Natural killer cell (primary cell): ENCODE results near the gene UPP1. TPM values are rescaled to one million over a fixed set of nuclear protein-coding genes. Genes with fewer than 3 reads are reported as not detected.

Source experiments
- ATAC-seq, 3 donors: fragments of 150-1000 bp in 2 of 3; fragments of 200-7000 bp in 1 of 3; cut with Tn5 transposase; 1 replicate in 1 of 3; 2 replicates in 2 of 3; pipeline ENCODE4 v1.10.0; 2021; ENCODE audit warnings: mild to moderate bottlenecking in 2 of 3, moderate library complexity in 2 of 3
- DNase-seq, 2 donors: peaks; one replicate each; pipeline versions ENCODE4 v3.0.0 to v3.0.0-alpha.2; 2013 to 2021; ENCODE audit warnings: mixed read lengths in 1 of 2
- H3K27ac ChIP-seq: one replicate; pipeline ENCODE4 v1.5.1; 2013; ENCODE audit warnings: mild to moderate bottlenecking, low read length
- H3K27me3 ChIP-seq: one replicate; pipeline ENCODE4 v1.6.1; 2013; ENCODE audit warnings: low read length; ENCODE audit not compliant: control insufficient read depth, insufficient read depth
- H3K36me3 ChIP-seq: one replicate; pipeline ENCODE4 v1.6.1; 2013; ENCODE audit warnings: low read length; ENCODE audit not compliant: control insufficient read depth, insufficient read depth
- H3K4me1 ChIP-seq: one replicate; pipeline ENCODE4 v1.6.1; 2013; ENCODE audit warnings: low read length; ENCODE audit not compliant: control insufficient read depth, insufficient read depth
- H3K4me3 ChIP-seq: one replicate; pipeline ENCODE4 v1.5.1; 2013; ENCODE audit warnings: low read length
- H3K9me3 ChIP-seq: one replicate; pipeline ENCODE4 v1.6.1; 2013; ENCODE audit warnings: low read length; ENCODE audit not compliant: control insufficient read depth, insufficient read depth
- H3K27ac Mint-ChIP-seq, 2 donors: one replicate each; pipeline ENCODE4 v1.8.0; 2022; ENCODE audit warnings: mild to moderate bottlenecking in 2 of 2, mixed read lengths in 2 of 2, moderate library complexity in 1 of 2
- H3K27me3 Mint-ChIP-seq, 2 donors: one replicate each; pipeline ENCODE4 v1.8.0; 2022; ENCODE audit warnings: low read depth in 2 of 2, mixed read lengths in 2 of 2
- H3K36me3 Mint-ChIP-seq: one replicate; pipeline ENCODE4 v1.8.0; 2022; ENCODE audit warnings: mixed read lengths
- H3K4me1 Mint-ChIP-seq, 2 donors: one replicate each; pipeline ENCODE4 v1.8.0; 2022; ENCODE audit warnings: mixed read lengths in 2 of 2
- H3K4me3 Mint-ChIP-seq: one replicate; pipeline ENCODE4 v1.8.0; 2022; ENCODE audit warnings: mild to moderate bottlenecking, moderate library complexity, mixed read lengths
- H3K9me3 Mint-ChIP-seq, 2 donors: one replicate each; pipeline ENCODE4 v1.8.0; 2022; ENCODE audit warnings: mixed read lengths in 2 of 2
- WGBS: methylation state at CpG from one replicate; pipeline ENCODE4 v1.1.7; 2013; ENCODE audit warnings: missing lambda C conversion rate; ENCODE audit not compliant: insufficient coverage; 5-methylcytosine and 5-hydroxymethylcytosine counted together
- intact Hi-C: fragments of 100-400 bp; cut with micrococcal nuclease; formaldehyde crosslinking; loops from one replicate; pipeline ENCODE4 v1.14.2; 2022
- total RNA-seq, 4 donors: library from RNA; stranded (reverse); fragments of 120-200 nt in 1 of 4; gene quantifications; one replicate each; pipeline versions ENCODE4 v1.2.3 to v1.2.4, GENCODE V29; 2013 to 2022
- TF ChIP-seq, protein P1 (sequence below): fragments of 200-600 bp; IDR thresholded peaks from one replicate; pipeline ENCODE4 v1.8.0; 2022; ENCODE audit warnings: antibody characterized with exemption

UPP1 gene
- total RNA-seq, 3 donors from 2014 or later (not counting 1 experiment from before 2014, with no cell fraction given) = 98.5 to 121 (median 113) TPM

GRCh38 chr7:48150086-48150485 is 61.0 kb downstream of the UPP1 start:
- H3K9me3 ChIP-seq = no peaks in the 10 kb centered on the region
- no peak overlapping the region for H3K4me3 ChIP-seq
- H3K27me3 ChIP-seq = no peaks in the 10 kb centered on the region
- H3K27ac ChIP-seq = no peak overlapping the region
- DNase-seq (no peak), ATAC-seq (no peak)
- intact Hi-C loops = no loop called here
- no peaks in the 10 kb centered on the region for H3K36me3 ChIP-seq
- no peak overlapping the region for H3K27ac Mint-ChIP-seq
- H3K4me1 Mint-ChIP-seq = no peaks in the 10 kb centered on the region
- H3K36me3 Mint-ChIP-seq = no peaks in the 10 kb centered on the region
- TF ChIP-seq, protein P1, sequence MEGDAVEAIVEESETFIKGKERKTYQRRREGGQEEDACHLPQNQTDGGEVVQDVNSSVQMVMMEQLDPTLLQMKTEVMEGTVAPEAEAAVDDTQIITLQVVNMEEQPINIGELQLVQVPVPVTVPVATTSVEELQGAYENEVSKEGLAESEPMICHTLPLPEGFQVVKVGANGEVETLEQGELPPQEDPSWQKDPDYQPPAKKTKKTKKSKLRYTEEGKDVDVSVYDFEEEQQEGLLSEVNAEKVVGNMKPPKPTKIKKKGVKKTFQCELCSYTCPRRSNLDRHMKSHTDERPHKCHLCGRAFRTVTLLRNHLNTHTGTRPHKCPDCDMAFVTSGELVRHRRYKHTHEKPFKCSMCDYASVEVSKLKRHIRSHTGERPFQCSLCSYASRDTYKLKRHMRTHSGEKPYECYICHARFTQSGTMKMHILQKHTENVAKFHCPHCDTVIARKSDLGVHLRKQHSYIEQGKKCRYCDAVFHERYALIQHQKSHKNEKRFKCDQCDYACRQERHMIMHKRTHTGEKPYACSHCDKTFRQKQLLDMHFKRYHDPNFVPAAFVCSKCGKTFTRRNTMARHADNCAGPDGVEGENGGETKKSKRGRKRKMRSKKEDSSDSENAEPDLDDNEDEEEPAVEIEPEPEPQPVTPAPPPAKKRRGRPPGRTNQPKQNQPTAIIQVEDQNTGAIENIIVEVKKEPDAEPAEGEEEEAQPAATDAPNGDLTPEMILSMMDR = no peak
- no peaks in the 10 kb centered on the region for H3K4me1 ChIP-seq
- no peak overlapping the region for H3K4me3 Mint-ChIP-seq
- H3K27me3 Mint-ChIP-seq = peaks cover 15 to 17% of the 10 kb centered on the region in 2 donors
- no peaks in the 10 kb centered on the region for H3K9me3 Mint-ChIP-seq
- 81% methylated on average over 3 of the region's 3 CpGs for WGBS

GRCh38 chr7:48154792-48155413 is 65.8 kb downstream of the UPP1 start:
- Histone ChIP-seq H3K27ac (no peak overlapping the region), H3K4me3 (no peak overlapping the region), H3K27me3 (no peaks in the 10 kb centered on the region), H3K4me1 (no peaks in the 10 kb centered on the region), H3K9me3 (no peaks in the 10 kb centered on the region), H3K36me3 (no peaks in the 10 kb centered on the region)
- TF ChIP-seq, protein P1 = peak; percentile 69
- peaks cover 16 to 22% of the 10 kb centered on the region in 2 donors for H3K27me3 Mint-ChIP-seq
- intact Hi-C loops = loop anchor here (1.0 to 2.0 kb wide), 2 partner anchors 44 to 210 kb away; no protein-coding TSS in a partner anchor
- DNase-seq = peak; percentile 21 to 56
- H3K4me3 Mint-ChIP-seq = no peak overlapping the region
- H3K4me1 Mint-ChIP-seq = no peaks in the 10 kb centered on the region
- 86% methylated on average over 8 of the region's 8 CpGs for WGBS
- peak; percentile 56 to 78 (median 58) for ATAC-seq
- H3K36me3 Mint-ChIP-seq = no peaks in the 10 kb centered on the region
- no peak overlapping the region for H3K27ac Mint-ChIP-seq
- no peaks in the 10 kb centered on the region for H3K9me3 Mint-ChIP-seq

Other genes starting within 250 kb of the UPP1 start
- gene PKD1L1, start 140.8 kb upstream of the UPP1 start, total RNA-seq = under 1 TPM; 0.33 to 0.48 (median 0.38) TPM
- gene HUS1, start 109.7 kb upstream of the UPP1 start, total RNA-seq = 10 to 100 TPM; 55.6 to 75.0 (median 59.3) TPM
- 1 to 10 TPM in 1 of 3 donors, not detected in 2; 1.3 TPM for gene SUN3, start 60.2 kb upstream of the UPP1 start, total RNA-seq
- gene C7orf57, start 53.7 kb upstream of the UPP1 start, total RNA-seq = under 1 TPM in 1 of 3 donors, not detected in 2; 0.85 TPM
- gene ABCA13, start 82.2 kb downstream of the UPP1 start, total RNA-seq = under 1 TPM in 2 of 3 donors, not detected in 1; 0.05 to 0.09 TPM